DMS53 treated with DMSO at 0.1 percent for 48 hours (cell line): ENCODE data around the gene PKD1.
"Not testable (repeated sequence)": the region's sequence is repeated elsewhere in the genome, so short reads cannot be mapped to it uniquely, and the experiment has no call there.

Experiments used
- DNase-seq: peaks from one replicate; lab custom pipeline; 2025; ENCODE audit not compliant: unreplicated experiment; lab: John Stamatoyannopoulos, UW

The PKD1 gene

DNA sequence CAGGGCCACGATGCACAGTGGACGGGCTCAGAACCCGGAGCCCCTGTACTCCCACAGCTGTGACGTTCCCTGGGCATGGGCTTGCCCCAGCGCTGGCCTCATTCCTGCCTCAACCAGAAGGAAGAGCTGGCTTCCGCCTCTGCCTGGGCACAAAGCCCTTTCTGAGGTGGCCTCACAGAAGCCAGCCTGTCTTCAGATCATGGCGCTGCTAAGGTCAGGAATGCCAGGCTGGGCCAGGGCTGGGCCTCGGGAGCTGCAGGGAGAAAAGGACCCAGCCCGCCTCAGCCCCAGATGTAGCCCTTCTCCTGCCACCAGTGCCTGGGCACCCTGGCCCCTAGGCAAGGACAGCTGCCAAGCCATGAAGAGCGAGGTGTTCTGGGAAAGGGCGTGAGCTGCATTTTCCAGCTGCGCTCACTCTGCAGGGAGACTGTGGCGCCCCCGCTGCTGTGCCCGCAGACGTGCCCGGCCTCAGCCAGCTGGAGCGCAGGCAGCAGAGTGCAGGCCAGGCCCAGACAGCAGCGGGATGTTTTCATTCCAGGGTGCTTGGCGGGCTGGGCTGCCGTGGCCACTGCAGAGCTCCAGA is 9.4 kb downstream of the PKD1 start:
- not testable (repeated sequence) for DNase-seq

- not testable (repeated sequence) for DNase-seq
These were observed 10.1 kb downstream of the PKD1 start for GRCh38 chr16:2125609-2126008.

DNA sequence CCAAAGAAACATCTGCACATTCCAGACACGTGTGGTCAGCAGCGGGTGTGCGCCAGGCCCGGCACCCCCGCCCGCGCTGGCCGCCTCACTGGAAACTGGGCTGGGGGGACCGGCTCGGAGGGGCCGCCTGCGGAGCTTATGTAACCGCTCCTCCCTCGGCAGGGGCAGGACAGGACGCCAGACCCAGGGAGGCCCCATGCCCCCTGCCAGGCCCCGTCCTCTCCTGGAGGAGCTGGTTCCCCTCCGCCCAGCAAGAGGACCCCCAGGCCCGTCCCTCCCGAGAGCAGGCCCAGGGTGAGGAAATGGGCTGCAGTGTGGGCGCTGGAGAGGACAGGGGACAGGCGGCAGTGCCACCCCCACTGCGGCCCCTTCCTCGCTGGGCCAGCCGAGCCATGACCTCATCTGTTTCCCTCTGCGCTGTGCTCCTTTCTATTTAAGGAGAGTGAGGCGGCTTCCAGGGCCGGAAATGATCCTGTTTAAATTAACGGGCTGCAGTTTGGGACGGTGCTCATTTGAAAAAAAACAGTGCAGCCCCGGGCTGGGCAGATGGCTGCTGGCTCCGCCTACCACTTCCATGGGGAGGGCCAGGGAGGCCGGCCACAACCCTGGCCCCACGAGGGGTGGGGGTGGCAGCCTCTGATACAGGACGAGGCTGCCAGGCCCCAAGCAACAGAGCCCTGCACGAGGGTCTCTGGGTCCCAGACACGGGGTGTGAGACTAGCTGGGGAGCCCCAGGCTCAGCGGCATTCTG is 10.8 kb downstream of the PKD1 start:
- not testable (repeated sequence) for DNase-seq

DNA sequence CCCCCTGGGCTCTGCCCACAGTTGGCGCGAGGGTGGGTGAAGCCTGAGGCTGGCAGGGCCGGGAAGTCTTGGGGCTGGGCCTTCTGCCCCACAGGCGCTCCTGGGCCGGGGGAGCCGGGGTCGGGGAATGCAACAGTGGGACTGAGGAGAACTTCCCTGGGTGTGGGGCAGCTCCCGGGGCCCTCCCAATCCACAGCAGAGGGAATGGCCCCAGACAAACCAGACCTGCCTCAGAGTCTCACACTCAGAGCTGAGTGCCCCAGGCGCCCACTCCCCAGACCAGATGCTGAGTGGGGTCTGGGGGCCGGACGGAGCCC is 11.4 kb downstream of the PKD1 start:
- not testable (repeated sequence) for DNase-seq

DNA sequence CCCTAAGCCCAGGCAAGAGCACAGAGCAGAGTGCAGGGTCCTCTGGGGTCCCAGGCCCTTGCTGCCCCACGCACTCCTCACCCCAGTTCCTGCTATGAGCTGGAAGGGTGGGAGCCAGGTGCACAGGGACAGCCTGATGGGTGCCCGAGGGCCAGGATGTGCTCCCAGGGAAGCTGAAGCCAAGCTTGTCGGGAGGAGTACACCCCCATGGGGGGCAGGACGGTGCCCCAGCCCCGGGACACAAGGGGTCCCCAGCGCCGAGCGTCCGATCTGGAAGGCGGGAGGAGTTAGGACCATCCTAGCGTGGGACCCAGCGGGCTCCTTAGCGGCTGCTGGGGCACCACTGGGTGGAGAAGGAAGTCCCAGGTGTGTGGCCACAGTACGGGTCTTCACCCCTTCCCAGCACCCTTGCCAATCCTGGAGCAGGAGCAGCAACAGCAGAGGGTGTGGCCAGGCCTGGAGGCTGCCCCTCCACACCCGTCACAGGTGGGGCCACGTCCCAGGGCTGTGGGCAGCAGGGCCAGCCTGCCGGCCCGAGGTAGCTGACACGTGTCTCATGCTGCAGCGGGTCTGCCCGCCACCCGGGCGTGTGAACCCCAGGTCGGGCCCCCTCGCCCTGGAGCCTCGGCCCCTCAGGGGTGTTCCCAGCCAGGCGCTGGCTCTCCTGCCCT is 11.9 kb downstream of the PKD1 start:
- not testable (repeated sequence) for DNase-seq

- DNase-seq: not testable (repeated sequence)
These were observed 12.6 kb downstream of the PKD1 start for GRCh38 chr16:2122934-2123683.

GRCh38 chr16:2122429-2122828 is 13.3 kb downstream of the PKD1 start:
- DNase-seq: no peak

DNA sequence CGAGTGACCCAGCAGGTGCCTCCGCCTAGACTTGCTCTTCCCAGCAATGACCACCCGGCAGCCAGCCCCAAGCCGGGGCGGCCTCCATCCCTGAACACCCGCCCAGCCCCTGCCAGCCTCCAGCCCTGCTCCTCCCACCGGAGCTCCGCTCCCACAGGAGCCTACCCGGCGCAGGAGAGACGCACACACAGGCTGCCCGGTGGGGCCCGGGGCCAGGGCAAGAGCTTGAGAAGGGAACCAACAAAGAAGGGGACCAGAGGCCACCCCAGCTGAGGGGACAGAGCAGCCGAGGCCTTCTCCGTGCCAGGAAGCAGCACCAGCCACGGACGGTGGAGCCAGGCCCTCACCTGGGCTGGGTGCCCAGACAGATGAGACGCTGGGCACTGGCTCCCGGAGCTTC is 13.8 kb downstream of the PKD1 start:
- DNase-seq: no peak

- DNase-seq: not testable (repeated sequence)
These were observed 14.4 kb downstream of the PKD1 start for GRCh38 chr16:2121325-2121724.

- DNase-seq: not testable (repeated sequence)
These were observed 17.6 kb downstream of the PKD1 start for GRCh38 chr16:2117960-2118722.

DNA sequence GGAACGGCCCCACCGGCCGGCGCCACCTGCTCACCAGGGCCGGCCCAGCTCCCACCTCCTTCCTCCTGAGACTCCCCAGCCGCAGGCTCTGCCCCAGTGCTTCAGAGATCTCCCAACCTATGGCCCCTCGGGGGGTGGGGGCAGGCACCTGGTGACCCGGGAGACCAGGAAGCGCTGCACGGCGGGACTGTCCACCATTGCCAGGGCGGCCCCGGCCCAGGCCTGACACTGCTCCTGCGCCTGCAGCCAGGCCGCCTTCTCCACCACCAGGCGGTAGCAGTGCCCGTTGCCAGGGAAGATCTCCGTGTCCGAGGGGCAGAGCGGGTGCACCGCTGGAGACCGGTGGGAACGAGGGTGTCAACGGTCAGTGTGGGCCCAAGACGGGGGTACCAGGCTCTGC is 18.4 kb downstream of the PKD1 start:
- not testable (repeated sequence) for DNase-seq

DNA sequence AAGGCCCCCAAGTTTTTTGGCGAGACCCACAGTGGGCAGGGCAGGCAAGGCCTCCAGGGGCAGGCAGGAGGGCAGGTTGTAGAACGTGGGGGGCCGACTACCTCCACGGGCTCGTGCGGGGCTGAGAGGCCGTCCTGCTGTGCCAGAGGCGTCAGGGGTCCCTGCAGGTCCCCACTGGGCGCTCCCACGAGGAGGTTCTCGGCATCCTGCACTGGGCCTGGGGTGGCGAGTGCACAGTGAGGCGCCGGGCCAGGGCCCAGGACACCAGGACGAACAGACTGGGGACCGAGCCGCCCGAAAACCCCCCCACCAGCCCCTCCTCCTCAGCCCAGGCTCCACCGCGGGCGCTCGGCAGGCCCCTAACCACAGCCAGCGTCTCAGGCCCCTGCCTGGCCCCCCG is 19.3 kb downstream of the PKD1 start:
- DNase-seq: not testable (repeated sequence)

GRCh38 chr16:2115591-2115973 is 20.1 kb downstream of the PKD1 start:
- DNase-seq: no peak

DNA sequence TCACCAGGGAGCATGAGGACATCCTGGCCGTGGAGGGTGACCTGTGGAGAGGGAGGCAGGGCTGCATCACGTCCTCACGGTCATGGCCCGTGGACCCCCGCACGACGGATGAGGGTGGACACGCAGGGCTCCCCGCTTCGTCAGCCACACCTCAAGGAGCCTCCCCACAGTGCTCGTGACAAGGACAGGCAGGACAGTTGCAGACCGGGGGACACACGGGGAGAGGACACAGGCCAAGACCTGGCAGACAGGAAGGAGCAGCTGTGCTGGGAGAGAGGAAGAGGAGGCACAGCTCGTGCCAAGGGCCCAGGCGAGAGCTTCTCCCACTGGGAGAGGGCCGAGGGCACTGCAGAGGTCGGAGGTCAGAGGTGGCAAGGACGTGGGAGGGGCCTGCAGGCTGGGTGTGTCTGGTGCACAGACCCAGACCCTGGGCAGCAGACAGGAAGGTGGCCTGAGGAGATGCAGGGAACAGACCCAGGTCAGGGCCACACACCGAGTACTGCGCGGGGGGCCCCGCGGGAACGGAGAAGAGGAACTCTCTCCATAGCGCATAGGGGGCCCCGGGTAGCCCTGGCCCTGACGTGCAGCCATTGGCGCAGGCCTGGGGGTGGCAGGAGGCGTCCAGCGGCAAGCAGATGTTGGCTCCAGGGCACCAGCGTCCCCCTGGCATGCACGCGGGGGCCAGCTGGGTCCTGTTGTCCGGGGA is 20.7 kb downstream of the PKD1 start:
- DNase-seq: not testable (repeated sequence)

- DNase-seq: not testable (repeated sequence)
These were observed 21.5 kb downstream of the PKD1 start for GRCh38 chr16:2114225-2114624.

GRCh38 chr16:2112539-2113106 is 23.1 kb downstream of the PKD1 start:
- DNase-seq: not testable (repeated sequence)

DNA sequence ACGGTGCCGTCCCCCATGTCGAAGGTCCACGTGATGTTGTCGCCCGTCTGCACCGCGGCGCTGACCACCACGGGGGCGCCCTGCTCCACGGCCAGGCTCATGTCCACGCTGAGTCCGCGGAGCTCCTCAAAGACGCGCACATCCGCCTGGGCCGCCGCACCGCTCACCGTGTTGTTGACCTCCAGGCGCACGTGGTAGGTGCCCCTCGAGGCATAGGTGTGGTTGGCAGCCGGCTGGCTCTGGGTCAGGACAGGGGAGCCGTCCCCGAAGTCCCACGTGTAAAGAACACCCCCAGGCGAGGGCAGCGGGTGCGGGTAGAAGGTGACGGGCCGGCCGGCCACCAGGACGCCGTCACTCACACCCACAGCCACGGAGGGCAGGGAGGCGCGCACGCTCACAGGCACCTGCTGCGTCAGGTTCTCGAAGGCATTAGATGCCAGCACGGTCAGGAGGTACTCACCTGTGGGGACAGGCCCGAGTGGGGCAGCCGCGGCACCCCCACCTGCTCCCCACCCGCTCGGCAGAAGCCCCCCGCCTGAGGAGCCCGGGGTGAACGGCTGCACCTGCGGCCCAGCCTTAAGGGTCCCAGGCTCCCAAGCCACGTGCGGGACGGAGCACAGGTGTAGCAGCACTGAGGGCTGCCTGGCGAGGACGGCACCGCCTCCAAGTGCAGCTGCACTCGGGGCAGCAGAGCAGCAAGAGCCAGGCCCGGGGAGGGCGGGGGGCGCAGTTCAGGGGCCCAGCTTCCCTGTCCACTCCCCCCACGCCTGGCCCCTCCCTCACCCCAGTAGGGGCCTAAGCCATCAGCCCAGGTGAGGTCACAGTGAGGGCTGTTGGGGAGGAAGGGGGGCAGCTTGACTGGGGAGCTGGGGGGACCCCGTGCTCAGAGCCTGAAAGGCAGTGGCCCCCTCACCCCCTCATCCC is 24.0 kb downstream of the PKD1 start:
- DNase-seq: not testable (repeated sequence)

GRCh38 chr16:2111009-2111353 is 24.7 kb downstream of the PKD1 start:
- not testable (repeated sequence) for DNase-seq
